HEK293 (cell line): ENCODE measurements around the gene BEGAIN.

Source experiments
- EGR2 ChIP-seq: fragments of 450-650 bp; formaldehyde crosslinking; IDR thresholded peaks from 2 replicates; pipeline ENCODE4 v1.5.1; 2016; ENCODE audit warnings: low read depth, missing biosample characterization, missing genetic modification characterization
- GLIS2 ChIP-seq: fragments of 450-650 bp; formaldehyde crosslinking; IDR thresholded peaks from 2 replicates; pipeline ENCODE4 v1.5.1; 2016; ENCODE audit warnings: missing biosample characterization, missing genetic modification characterization
- HOXA7 ChIP-seq: sonication (generic); formaldehyde crosslinking; IDR thresholded peaks from 2 replicates; pipeline ENCODE4 v1.8.1; 2022; ENCODE audit warnings: missing genetic modification reagents, borderline replicate concordance
- KLF1 ChIP-seq: fragments of 450-650 bp; formaldehyde crosslinking; IDR thresholded peaks from 2 replicates; pipeline ENCODE4 v1.5.1; 2016; ENCODE audit warnings: missing biosample characterization, missing genetic modification characterization
- KLF16 ChIP-seq: fragments of 450-650 bp; formaldehyde crosslinking; IDR thresholded peaks from 2 replicates; pipeline ENCODE4 v1.5.1; 2017; ENCODE audit warnings: missing biosample characterization, missing genetic modification characterization
- PRDM1 ChIP-seq: fragments of 450-650 bp; formaldehyde crosslinking; IDR thresholded peaks from 2 replicates; pipeline ENCODE4; 2016; ENCODE audit warnings: missing biosample characterization, missing genetic modification characterization
- SP2 ChIP-seq: fragments of 450-650 bp; formaldehyde crosslinking; IDR thresholded peaks from 2 replicates; pipeline ENCODE4 v1.5.1; 2016; ENCODE audit warnings: missing biosample characterization, missing genetic modification characterization
- ZBTB21 ChIP-seq: fragments of 450-650 bp; formaldehyde crosslinking; IDR thresholded peaks from 2 replicates; pipeline ENCODE4 v1.5.1; 2017; ENCODE audit warnings: missing biosample characterization, missing genetic modification characterization
- ZEB2 ChIP-seq: fragments of 450-650 bp; formaldehyde crosslinking; IDR thresholded peaks from 2 replicates; pipeline ENCODE4 v1.5.1; 2016; ENCODE audit warnings: missing biosample characterization, missing genetic modification characterization
- ZNF140 ChIP-seq: fragments of 450-650 bp; formaldehyde crosslinking; IDR thresholded peaks from 2 replicates; pipeline ENCODE4 v1.5.1; 2016; ENCODE audit warnings: missing biosample characterization, missing genetic modification characterization
- ZNF148 ChIP-seq: fragments of 450-650 bp; formaldehyde crosslinking; IDR thresholded peaks from 2 replicates; pipeline ENCODE4 v1.5.0; 2017; ENCODE audit warnings: missing biosample characterization, missing genetic modification characterization, borderline replicate concordance
- ZNF16 ChIP-seq: fragments of 450-650 bp; formaldehyde crosslinking; IDR thresholded peaks from 2 replicates; pipeline ENCODE4 v1.5.1; 2016; ENCODE audit warnings: low read depth, missing biosample characterization, missing genetic modification characterization
- ZNF292 ChIP-seq: fragments of 450-650 bp; formaldehyde crosslinking; IDR thresholded peaks from 2 replicates; pipeline ENCODE4 v1.5.1; 2016; ENCODE audit warnings: low read depth, missing biosample characterization, missing genetic modification characterization, borderline replicate concordance
- ZNF354C ChIP-seq: fragments of 450-650 bp; formaldehyde crosslinking; IDR thresholded peaks from 2 replicates; pipeline ENCODE4 v1.5.1; 2016; ENCODE audit warnings: missing biosample characterization, missing genetic modification characterization, low read depth, borderline replicate concordance
- ZNF37A ChIP-seq: fragments of 450-650 bp; IDR thresholded peaks from 2 replicates; pipeline ENCODE4 v1.5.1; 2018; ENCODE audit warnings: missing biosample characterization, missing genetic modification characterization
- ZNF391 ChIP-seq: fragments of 450-650 bp; formaldehyde crosslinking; IDR thresholded peaks from 2 replicates; pipeline ENCODE4 v1.5.1; 2016; ENCODE audit warnings: low read depth, missing biosample characterization, missing genetic modification characterization, borderline replicate concordance
- ZNF48 ChIP-seq: fragments of 450-650 bp; formaldehyde crosslinking; IDR thresholded peaks from 2 replicates; pipeline ENCODE4 v1.5.1; 2016; ENCODE audit warnings: missing biosample characterization, missing genetic modification characterization
- ZNF510 ChIP-seq: fragments of 450-650 bp; formaldehyde crosslinking; IDR thresholded peaks from 2 replicates; pipeline ENCODE4 v1.5.1; 2018; ENCODE audit warnings: mild to moderate bottlenecking, missing genetic modification characterization, missing biosample characterization; ENCODE audit not compliant: insufficient replicate concordance
- ZNF580 ChIP-seq: fragments of 450-650 bp; formaldehyde crosslinking; IDR thresholded peaks from 2 replicates; pipeline ENCODE4 v1.5.1; 2016; ENCODE audit warnings: missing biosample characterization, missing genetic modification characterization
- ZNF610 ChIP-seq: fragments of 450-650 bp; formaldehyde crosslinking; IDR thresholded peaks from 2 replicates; pipeline ENCODE4 v1.5.1; 2016; ENCODE audit warnings: missing biosample characterization, missing genetic modification characterization, borderline replicate concordance
- ZNF623 ChIP-seq: fragments of 450-650 bp; formaldehyde crosslinking; IDR thresholded peaks from 2 replicates; pipeline ENCODE4 v1.5.1; 2016; ENCODE audit warnings: missing biosample characterization, missing genetic modification characterization
- ZNF660 ChIP-seq: fragments of 450-650 bp; IDR thresholded peaks from 2 replicates; pipeline ENCODE4 v1.5.1; 2018; ENCODE audit warnings: missing biosample characterization, mild to moderate bottlenecking, missing genetic modification characterization
- ZNF670 ChIP-seq: fragments of 450-650 bp; formaldehyde crosslinking; IDR thresholded peaks from 2 replicates; pipeline ENCODE4 v1.5.1; 2016; ENCODE audit warnings: missing biosample characterization, missing genetic modification characterization, low read depth
- ZNF747 ChIP-seq: fragments of 450-650 bp; formaldehyde crosslinking; IDR thresholded peaks from 2 replicates; pipeline ENCODE4 v1.5.1; 2016; ENCODE audit warnings: missing biosample characterization, missing genetic modification characterization
- ZNF776 ChIP-seq: fragments of 450-650 bp; formaldehyde crosslinking; IDR thresholded peaks from 2 replicates; pipeline ENCODE4 v1.5.0; 2017; ENCODE audit warnings: missing biosample characterization, missing genetic modification characterization, borderline replicate concordance
- ZNF843 ChIP-seq: fragments of 450-650 bp; formaldehyde crosslinking; IDR thresholded peaks from 2 replicates; pipeline ENCODE4 v1.5.1; 2016; ENCODE audit warnings: missing biosample characterization, missing genetic modification characterization
- ZSCAN16 ChIP-seq: fragments of 450-650 bp; formaldehyde crosslinking; IDR thresholded peaks from 2 replicates; pipeline ENCODE4 v1.5.1; 2016; ENCODE audit warnings: missing biosample characterization, missing genetic modification characterization
- TF ChIP-seq, protein P1 (sequence below): fragments of 450-650 bp; formaldehyde crosslinking; IDR thresholded peaks from 2 replicates; pipeline ENCODE4 v1.5.1; 2016; ENCODE audit warnings: missing biosample characterization, missing genetic modification characterization
- TF ChIP-seq, protein P2 (sequence below): fragments of 450-650 bp; formaldehyde crosslinking; IDR thresholded peaks from 2 replicates; pipeline ENCODE4 v1.5.1; 2016; ENCODE audit warnings: missing biosample characterization, missing genetic modification characterization, borderline replicate concordance
- TF ChIP-seq, protein P3 (sequence below): fragments of 450-650 bp; IDR thresholded peaks from 2 replicates; pipeline ENCODE4 v1.5.1; 2018; ENCODE audit warnings: missing biosample characterization, missing genetic modification characterization
- TF ChIP-seq, protein P4 (sequence below): fragments of 450-650 bp; formaldehyde crosslinking; IDR thresholded peaks from 2 replicates; pipeline ENCODE4 v1.5.1; 2017; ENCODE audit warnings: missing biosample characterization, mild to moderate bottlenecking, missing genetic modification characterization, moderate library complexity

Gene BEGAIN

GRCh38 chr14:100586403-100587085, 673 bp downstream of the BEGAIN start (continued):
- TF ChIP-seq ZNF148 (tag by site-specific recombination), result no peak
- peak; percentile 84 for TF ChIP-seq SP2
- no peak for TF ChIP-seq PRDM1
- TF ChIP-seq GLIS2 (tag by site-specific recombination), result peak; percentile 62; the same call in 1 of the 2 replicates
- no peak for TF ChIP-seq ZNF37A
- TF ChIP-seq ZBTB21 (tag by site-specific recombination), result no peak
- TF ChIP-seq ZNF140, result no peak
- no peak for TF ChIP-seq ZNF843 (tag by site-specific recombination)
- peak; percentile 54 for TF ChIP-seq EGR2
- no peak for TF ChIP-seq ZNF510
- TF ChIP-seq ZNF660 (tag by site-specific recombination), result no peak; the same call in 1 of the 2 replicates
- no peak for TF ChIP-seq ZNF48
- peak; percentile 65 for TF ChIP-seq ZEB2 (tag by site-specific recombination)
- no peak for TF ChIP-seq HOXA7 (CRISPR knock-in tag)
- no peak for TF ChIP-seq ZNF610 (tag by site-specific recombination)
- no peak for TF ChIP-seq ZNF623 (tag by site-specific recombination)
- TF ChIP-seq, protein P1, sequence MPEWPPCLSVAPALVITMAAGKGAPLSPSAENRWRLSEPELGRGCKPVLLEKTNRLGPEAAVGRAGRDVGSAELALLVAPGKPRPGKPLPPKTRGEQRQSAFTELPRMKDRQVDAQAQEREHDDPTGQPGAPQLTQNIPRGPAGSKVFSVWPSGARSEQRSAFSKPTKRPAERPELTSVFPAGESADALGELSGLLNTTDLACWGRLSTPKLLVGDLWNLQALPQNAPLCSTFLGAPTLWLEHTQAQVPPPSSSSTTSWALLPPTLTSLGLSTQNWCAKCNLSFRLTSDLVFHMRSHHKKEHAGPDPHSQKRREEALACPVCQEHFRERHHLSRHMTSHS (tag by site-specific recombination), result no peak
- TF ChIP-seq ZNF391, result no peak
- peak; percentile 70 for TF ChIP-seq KLF1 (tag by site-specific recombination)
- TF ChIP-seq KLF16 (tag by site-specific recombination), result 0 out of 2 replicates have a peak, but pooled peaks have one; percentile 59
- TF ChIP-seq, protein P2, sequence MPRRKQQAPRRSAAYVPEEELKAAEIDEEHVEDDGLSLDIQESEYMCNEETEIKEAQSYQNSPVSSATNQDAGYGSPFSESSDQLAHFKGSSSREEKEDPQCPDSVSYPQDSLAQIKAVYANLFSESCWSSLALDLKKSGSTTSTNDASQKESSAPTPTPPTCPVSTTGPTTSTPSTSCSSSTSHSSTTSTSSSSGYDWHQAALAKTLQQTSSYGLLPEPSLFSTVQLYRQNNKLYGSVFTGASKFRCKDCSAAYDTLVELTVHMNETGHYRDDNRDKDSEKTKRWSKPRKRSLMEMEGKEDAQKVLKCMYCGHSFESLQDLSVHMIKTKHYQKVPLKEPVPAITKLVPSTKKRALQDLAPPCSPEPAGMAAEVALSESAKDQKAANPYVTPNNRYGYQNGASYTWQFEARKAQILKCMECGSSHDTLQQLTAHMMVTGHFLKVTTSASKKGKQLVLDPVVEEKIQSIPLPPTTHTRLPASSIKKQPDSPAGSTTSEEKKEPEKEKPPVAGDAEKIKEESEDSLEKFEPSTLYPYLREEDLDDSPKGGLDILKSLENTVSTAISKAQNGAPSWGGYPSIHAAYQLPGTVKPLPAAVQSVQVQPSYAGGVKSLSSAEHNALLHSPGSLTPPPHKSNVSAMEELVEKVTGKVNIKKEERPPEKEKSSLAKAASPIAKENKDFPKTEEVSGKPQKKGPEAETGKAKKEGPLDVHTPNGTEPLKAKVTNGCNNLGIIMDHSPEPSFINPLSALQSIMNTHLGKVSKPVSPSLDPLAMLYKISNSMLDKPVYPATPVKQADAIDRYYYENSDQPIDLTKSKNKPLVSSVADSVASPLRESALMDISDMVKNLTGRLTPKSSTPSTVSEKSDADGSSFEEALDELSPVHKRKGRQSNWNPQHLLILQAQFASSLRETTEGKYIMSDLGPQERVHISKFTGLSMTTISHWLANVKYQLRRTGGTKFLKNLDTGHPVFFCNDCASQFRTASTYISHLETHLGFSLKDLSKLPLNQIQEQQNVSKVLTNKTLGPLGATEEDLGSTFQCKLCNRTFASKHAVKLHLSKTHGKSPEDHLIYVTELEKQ (tag by site-specific recombination), result peak; percentile 46; the same call in 1 of the 2 replicates
- TF ChIP-seq ZNF16, result no peak
- no peak for TF ChIP-seq ZNF776 (tag by site-specific recombination)
- no peak for TF ChIP-seq ZNF354C (tag by site-specific recombination)
- TF ChIP-seq ZSCAN16, result no peak
- TF ChIP-seq ZNF747 (tag by site-specific recombination), result no peak
- TF ChIP-seq, protein P3, sequence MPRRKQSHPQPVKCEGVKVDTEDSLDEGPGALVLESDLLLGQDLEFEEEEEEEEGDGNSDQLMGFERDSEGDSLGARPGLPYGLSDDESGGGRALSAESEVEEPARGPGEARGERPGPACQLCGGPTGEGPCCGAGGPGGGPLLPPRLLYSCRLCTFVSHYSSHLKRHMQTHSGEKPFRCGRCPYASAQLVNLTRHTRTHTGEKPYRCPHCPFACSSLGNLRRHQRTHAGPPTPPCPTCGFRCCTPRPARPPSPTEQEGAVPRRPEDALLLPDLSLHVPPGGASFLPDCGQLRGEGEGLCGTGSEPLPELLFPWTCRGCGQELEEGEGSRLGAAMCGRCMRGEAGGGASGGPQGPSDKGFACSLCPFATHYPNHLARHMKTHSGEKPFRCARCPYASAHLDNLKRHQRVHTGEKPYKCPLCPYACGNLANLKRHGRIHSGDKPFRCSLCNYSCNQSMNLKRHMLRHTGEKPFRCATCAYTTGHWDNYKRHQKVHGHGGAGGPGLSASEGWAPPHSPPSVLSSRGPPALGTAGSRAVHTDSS (tag by site-specific recombination), result no peak
- TF ChIP-seq, protein P4, sequence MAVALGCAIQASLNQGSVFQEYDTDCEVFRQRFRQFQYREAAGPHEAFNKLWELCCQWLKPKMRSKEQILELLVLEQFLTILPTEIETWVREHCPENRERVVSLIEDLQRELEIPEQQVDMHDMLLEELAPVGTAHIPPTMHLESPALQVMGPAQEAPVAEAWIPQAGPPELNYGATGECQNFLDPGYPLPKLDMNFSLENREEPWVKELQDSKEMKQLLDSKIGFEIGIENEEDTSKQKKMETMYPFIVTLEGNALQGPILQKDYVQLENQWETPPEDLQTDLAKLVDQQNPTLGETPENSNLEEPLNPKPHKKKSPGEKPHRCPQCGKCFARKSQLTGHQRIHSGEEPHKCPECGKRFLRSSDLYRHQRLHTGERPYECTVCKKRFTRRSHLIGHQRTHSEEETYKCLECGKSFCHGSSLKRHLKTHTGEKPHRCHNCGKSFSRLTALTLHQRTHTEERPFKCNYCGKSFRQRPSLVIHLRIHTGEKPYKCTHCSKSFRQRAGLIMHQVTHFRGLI (tag by site-specific recombination), result peak; percentile 28; the same call in 1 of the 2 replicates
- no peak for TF ChIP-seq ZNF292 (tag by site-specific recombination)
- no peak for TF ChIP-seq ZNF580
- no peak for TF ChIP-seq ZNF670 (tag by site-specific recombination)
